ENCODE data around the gene DUSP8.

- TF ChIP-seq CTCF (conservative IDR thresholded peaks at IDR 0.05; ENCODE audit: low read length) (no peak), EZH2phosphoT487 (IDR thresholded peaks at IDR 0.05; ENCODE audit: borderline replicate concordance) (no peak)
These were observed 39.3 kb downstream of the DUSP8 start for GRCh38 chr11:1532606-1533341.
